BJ (cell line): ENCODE results near the gene DHX34. TPM values are rescaled to one million over a fixed set of nuclear protein-coding genes. Genes with fewer than 3 reads are reported as not detected.
"Not testable (repeated sequence)": the region's sequence is repeated elsewhere in the genome, so short reads cannot be mapped to it uniquely, and the experiment has no call there.

Source experiments
- CTCF ChIA-PET: fragments of 350-600 bp; formaldehyde crosslinking; extraction: SDS; loops from one replicate; lab custom pipeline; 2021; ENCODE audit warnings: antibody characterized with exemption, inconsistent platforms; lab: Yijun Ruan, JAX
- POLR2A ChIA-PET: fragments of 300-600 bp; sonication (Branson Sonifier 250); formaldehyde crosslinking; extraction: SDS; loops from one replicate; lab custom pipeline; 2021; ENCODE audit warnings: antibody characterized with exemption; lab: Charles Lee
- DNase-seq: peaks from one replicate; pipeline ENCODE4 v3.0.0-alpha.2; 2011; ENCODE audit warnings: low read depth
- H3K27me3 ChIP-seq: 2 replicates; pipeline ENCODE4 v1.6.0; 2011; ENCODE audit warnings: low read length; ENCODE audit not compliant: control insufficient read depth, insufficient read depth
- H3K36me3 ChIP-seq: 2 replicates; pipeline ENCODE4 v1.5.1; 2011; ENCODE audit warnings: low read length; ENCODE audit not compliant: control insufficient read depth, insufficient read depth
- H3K4me3 ChIP-seq: 2 replicates; pipeline ENCODE4 v1.5.1; 2011; ENCODE audit warnings: low read depth, mild to moderate bottlenecking, control low read depth, low read length
- CTCF ChIP-seq: IDR thresholded peaks from 2 replicates; pipeline ENCODE4 v1.5.1; 2011; ENCODE audit warnings: low read depth, mild to moderate bottlenecking, control low read depth, inconsistent platforms, low read length, moderate library complexity; ENCODE audit not compliant: insufficient read depth
- polyA plus RNA-seq: library from polyadenylated mRNA; depleted of rRNA; stranded (reverse); fragments of >200 nt; gene quantifications from 2 replicates; pipeline ENCODE4 v1.2.3, GENCODE V29; 2011

Gene DHX34
- polyA plus RNA-seq, 1 experiment, result 6.4 TPM

GRCh38 chr19:47324502-47324901 lies 24.6 kb upstream of the DHX34 start:
- Histone ChIP-seq H3K36me3 (no peaks in the 10 kb centered on the region), H3K27me3 (peaks cover 2% of the 10 kb centered on the region; the same call in 1 of the 2 replicates), H3K4me3 (no peak overlapping the region)
- no peak for TF ChIP-seq CTCF
- ChIA-PET POLR2A (no interaction called here), CTCF (no interaction called here)
- DNase-seq, result no peak

- DNase-seq, result no peak
- no peak overlapping the region for H3K4me3 ChIP-seq
- no peak for TF ChIP-seq CTCF
- ChIA-PET POLR2A (no interaction called here), CTCF (interaction anchor here (5.2 kb wide), 1 partner anchor 19 kb away, joined by 22 read pairs; the partner anchor contains the start of gene DHX34)
- peaks cover 2% of the 10 kb centered on the region for H3K27me3 ChIP-seq
- H3K36me3 ChIP-seq, result no peaks in the 10 kb centered on the region
Measured at GRCh38 chr19:47330466-47330869, 18.6 kb upstream of the DHX34 start.

GRCh38 chr19:47331490-47331889 lies 17.6 kb upstream of the DHX34 start:
- Histone ChIP-seq H3K4me3 (no peak overlapping the region), H3K27me3 (peaks cover 2% of the 10 kb centered on the region), H3K36me3 (no peaks in the 10 kb centered on the region)
- ChIA-PET POLR2A (no interaction called here), CTCF (interaction anchor here (5.2 kb wide), 1 partner anchor 18 kb away, joined by 22 read pairs; the partner anchor contains the start of gene DHX34)
- TF ChIP-seq CTCF, result no peak
- DNase-seq, result no peak

- ChIA-PET CTCF (interaction anchor here (5.2 kb wide), 1 partner anchor 17 kb away, joined by 22 read pairs; the partner anchor contains the start of gene DHX34), POLR2A (no interaction called here)
- no peaks in the 10 kb centered on the region for H3K36me3 ChIP-seq
- DNase-seq, result no peak
- H3K4me3 ChIP-seq, result no peak within 1 kb of the TSS
- H3K27me3 ChIP-seq, result peaks cover 2% of the 10 kb centered on the region
- no peak for TF ChIP-seq CTCF
Measured at GRCh38 chr19:47331931-47332547, 17.1 kb upstream of the DHX34 start, which contains the start of gene C5AR2. TSS of gene C5AR2 (plus strand) at chr19:47332175. CDS start at chr19:47340800, 8,625 bp downstream.

- CTCF ChIA-PET, result interaction anchor here (0.9 to 5.0 kb wide), 2 partner anchors 12 to 60 kb away, joined by 3 to 32 read pairs; partner anchors contain the start of gene DHX34
- H3K27me3 ChIP-seq, H3K4me3 ChIP-seq, H3K36me3 ChIP-seq, POLR2A ChIA-PET, DNase-seq: not testable (repeated sequence)
Measured at GRCh38 chr19:47336765-47337718, 12.1 kb upstream of the DHX34 start.
